ENCODE data around the gene OR2Z1. TPM values are rescaled to one million over a fixed set of nuclear protein-coding genes. Genes with fewer than 3 reads are reported as not detected.
"Not testable (repeated sequence)": the region's sequence is repeated elsewhere in the genome, so short reads cannot be mapped to it uniquely, and the experiment has no call there.

OR2Z1 gene
- total RNA-seq, 1 experiment from 2014 or later = not detected

GRCh38 chr19:8703223-8703622, 18.2 kb upstream of the OR2Z1 start:
- ChIA-PET CTCF (no interaction called here), POLR2A (no interaction called here), RAD21 (ENCODE audit: low non-redundant PET in 1 of 2, low total read pairs in 2 of 2, uncharacterized antibody in 2 of 2, unreplicated experiment in 2 of 2) (no interaction called here)
- ATAC-seq (no peak), DNase-seq (ENCODE audit: low read depth, low spot score) (no peak)
- Histone ChIP-seq H3K4me3 (replicated peaks in 1 of 2; ENCODE audit: low read depth in 1 of 2, low read length in 2 of 2) (no peak overlapping the region), H4K20me1 (ENCODE audit: insufficient read depth) (no peaks in the 10 kb centered on the region), H3K27ac (ENCODE audit: low read depth, low read length) (no peak overlapping the region), H3K9me2 (ENCODE audit: insufficient read depth) (no peaks in the 10 kb centered on the region), H3K79me2 (ENCODE audit: insufficient read depth, low read length) (no peaks in the 10 kb centered on the region), H3K4me2 (ENCODE audit: low read length) (no peak overlapping the region), H3K9me3 (ENCODE audit: control insufficient read depth in 1 of 2, insufficient read depth in 1 of 2, low read depth in 1 of 2, low read length in 2 of 2) (no peaks in the 10 kb centered on the region), H3K4me1 (ENCODE audit: control insufficient read depth in 1 of 2, insufficient read depth in 2 of 2, low read length in 2 of 2) (no peaks in the 10 kb centered on the region), H3K36me3 (ENCODE audit: control insufficient read depth in 1 of 2, insufficient read depth in 2 of 2, low read length in 2 of 2) (no peaks in the 10 kb centered on the region), H3K9ac (ENCODE audit: low read length) (no peak overlapping the region), H2AFZ (ENCODE audit: low read depth, low read length, poor library complexity, severe bottlenecking) (no peak overlapping the region), H3K27me3 (ENCODE audit: insufficient read depth, low read length) (0 out of 2 replicates have a peak, but pooled peaks cover 6% of the 10 kb centered on the region)
- intact Hi-C loops (cut with micrococcal nuclease) = no loop called here
- BruUV-seq (replicated peaks) = no TSS peak
- no peak for TF ChIP-seq MAX (IDR thresholded peaks at IDR 0.05)
- TF ChIP-seq ZNF274 (IDR thresholded peaks at IDR 0.05; ENCODE audit: low read depth, low read length) = no peak
- TF ChIP-seq EZH2 (IDR thresholded peaks at IDR 0.05) = no peak
- no peak for TF ChIP-seq ATF3 (IDR thresholded peaks at IDR 0.05)
- TF ChIP-seq SP1 (IDR thresholded peaks at IDR 0.05; ENCODE audit: low read depth) = no peak
- TF ChIP-seq CEBPB (IDR thresholded peaks at IDR 0.05; ENCODE audit: low read depth) = no peak

- H2AFZ ChIP-seq (ENCODE audit: low read depth, low read length, poor library complexity, severe bottlenecking); H3K27ac ChIP-seq (ENCODE audit: low read depth, low read length); ATAC-seq; H3K27me3 ChIP-seq (ENCODE audit: insufficient read depth, low read length); H3K9me2 ChIP-seq (ENCODE audit: insufficient read depth); DNase-seq (ENCODE audit: low read depth, low spot score); H4K20me1 ChIP-seq (ENCODE audit: insufficient read depth); H3K9ac ChIP-seq (ENCODE audit: low read length); H3K4me2 ChIP-seq (ENCODE audit: low read length); H3K4me1 ChIP-seq (ENCODE audit: control insufficient read depth in 1 of 2, insufficient read depth in 2 of 2, low read length in 2 of 2); H3K79me2 ChIP-seq (ENCODE audit: insufficient read depth, low read length); RAD21 ChIA-PET (ENCODE audit: low non-redundant PET in 1 of 2, low total read pairs in 2 of 2, uncharacterized antibody in 2 of 2, unreplicated experiment in 2 of 2); POLR2A ChIA-PET; intact Hi-C loops (cut with micrococcal nuclease); H3K36me3 ChIP-seq (ENCODE audit: control insufficient read depth in 1 of 2, insufficient read depth in 2 of 2, low read length in 2 of 2); BruUV-seq (replicated peaks); H3K4me3 ChIP-seq (replicated peaks in 1 of 2; ENCODE audit: low read depth in 1 of 2, low read length in 2 of 2); CTCF ChIA-PET; H3K9me3 ChIP-seq (ENCODE audit: control insufficient read depth in 1 of 2, insufficient read depth in 1 of 2, low read depth in 1 of 2, low read length in 2 of 2): not testable (repeated sequence)
These were observed 16.1 kb upstream of the OR2Z1 start for GRCh38 chr19:8705304-8705703.

All from HCT116 (cell line).